GM19193 (cell line): ENCODE data around the gene IFT57.

Experiments used
- POLR2A ChIP-seq: IDR thresholded peaks from 4 replicates; pipeline ENCODE4 v1.6.1; 2011; ENCODE audit not compliant: insufficient read depth, insufficient read length; ENCODE audit errors: extremely low read depth

Gene IFT57

GRCh38 chr3:108221911-108222852 lies at the start of gene IFT57:
Gene IFT57 (minus strand): TSS chr3:108222424. CDS start chr3:108222322, 102 bp downstream.
- TF ChIP-seq POLR2A = peak; percentile 35

- TF ChIP-seq POLR2A = no peak
Measured at GRCh38 chr3:108271626-108272025, 49.4 kb upstream of the IFT57 start.

GRCh38 chr3:108255131-108255530 lies 32.9 kb upstream of the IFT57 start:
- no peak for TF ChIP-seq POLR2A

GRCh38 chr3:108251844-108252243 lies 29.6 kb upstream of the IFT57 start:
- no peak for TF ChIP-seq POLR2A

GRCh38 chr3:108251265-108251664 lies 29.0 kb upstream of the IFT57 start:
- TF ChIP-seq POLR2A = no peak

GRCh38 chr3:108250626-108251025 lies 28.4 kb upstream of the IFT57 start:
- no peak for TF ChIP-seq POLR2A

GRCh38 chr3:108243243-108243642 lies 21.0 kb upstream of the IFT57 start:
- TF ChIP-seq POLR2A = no peak

- TF ChIP-seq POLR2A = no peak
Measured at GRCh38 chr3:108242776-108243175, 20.6 kb upstream of the IFT57 start.

GRCh38 chr3:108241721-108242120 lies 19.5 kb upstream of the IFT57 start:
- TF ChIP-seq POLR2A = no peak

- TF ChIP-seq POLR2A = no peak
Measured at GRCh38 chr3:108241146-108241545, 18.9 kb upstream of the IFT57 start.

- no peak for TF ChIP-seq POLR2A
Measured at GRCh38 chr3:108239082-108239481, 16.9 kb upstream of the IFT57 start.

GRCh38 chr3:108235290-108235689 lies 13.1 kb upstream of the IFT57 start:
- no peak for TF ChIP-seq POLR2A

- no peak for TF ChIP-seq POLR2A
Measured at GRCh38 chr3:108234387-108234957, 12.2 kb upstream of the IFT57 start.

GRCh38 chr3:108228286-108228685 lies 6.1 kb upstream of the IFT57 start:
- TF ChIP-seq POLR2A = no peak

GRCh38 chr3:108227131-108227530 lies 4.9 kb upstream of the IFT57 start:
- no peak for TF ChIP-seq POLR2A

- TF ChIP-seq POLR2A = no peak
Measured at GRCh38 chr3:108225221-108225620, 3.0 kb upstream of the IFT57 start.
